HepG2 (cell line): ENCODE measurements around the gene NPBWR2. TPM values are rescaled to one million over a fixed set of nuclear protein-coding genes. Genes with fewer than 3 reads are reported as not detected.
A peak's percentile ranks its signal among the peaks of the same experiment; 100 is the strongest.

Source experiments
- ATF4 ChIP-seq, 2 experiments: fragments of 450-650 bp in 1 of 2; sonication (generic) in 1 of 2; formaldehyde crosslinking; IDR thresholded peaks; 2 replicates each; pipeline versions ENCODE4 v1.5.0 to v1.8.0; 2020 to 2022; ENCODE audit warnings: mild to moderate bottlenecking in 1 of 2, missing genetic modification reagents in 1 of 2
- CENPX ChIP-seq: sonication (generic); formaldehyde crosslinking; IDR thresholded peaks from 2 replicates; pipeline ENCODE4 v1.9.0; 2021; ENCODE audit warnings: mild to moderate bottlenecking, missing genetic modification reagents, moderate library complexity
- CHD2 ChIP-seq: IDR thresholded peaks from 2 replicates; pipeline ENCODE4 v1.6.1; 2011; ENCODE audit warnings: low read depth, low read length, improper control_type of control experiment
- GLI4 ChIP-seq: sonication (generic); formaldehyde crosslinking; IDR thresholded peaks from 2 replicates; pipeline ENCODE4 v1.5.1; 2020; ENCODE audit warnings: missing genetic modification reagents, mild to moderate bottlenecking, moderate library complexity, borderline replicate concordance
- KLF15 ChIP-seq: sonication (generic); formaldehyde crosslinking; IDR thresholded peaks from 2 replicates; pipeline ENCODE4 v1.8.1; 2023; ENCODE audit warnings: borderline replicate concordance, mild to moderate bottlenecking, inconsistent platforms, missing genetic modification reagents, mixed read lengths
- KLF16 ChIP-seq, 2 experiments: sonication (generic) in 1 of 2; formaldehyde crosslinking in 1 of 2; IDR thresholded peaks; 2 replicates each; pipeline versions ENCODE4 v1.6.1 to v1.8.0; 2016 to 2023; ENCODE audit warnings: missing genetic modification reagents in 2 of 2, missing compliant biosample characterization in 1 of 2
- MAF1 ChIP-seq: sonication (generic); formaldehyde crosslinking; IDR thresholded peaks from 2 replicates; pipeline ENCODE4 v1.5.0; 2020; ENCODE audit warnings: missing genetic modification reagents, borderline replicate concordance
- MEF2D ChIP-seq: sonication (generic); formaldehyde crosslinking; IDR thresholded peaks from 2 replicates; pipeline ENCODE4 v1.5.1; 2020; ENCODE audit warnings: mild to moderate bottlenecking, missing genetic modification reagents
- MYNN ChIP-seq: sonication (generic); formaldehyde crosslinking; IDR thresholded peaks from 2 replicates; pipeline ENCODE4 v1.4.0; 2020; ENCODE audit warnings: mild to moderate bottlenecking, low read depth, missing genetic modification reagents
- NAIF1 ChIP-seq: sonication (generic); formaldehyde crosslinking; IDR thresholded peaks from 2 replicates; pipeline ENCODE4 v1.5.0; 2020; ENCODE audit warnings: mild to moderate bottlenecking, missing genetic modification reagents, borderline replicate concordance
- SNAPC4 ChIP-seq: sonication (generic); formaldehyde crosslinking; IDR thresholded peaks from 2 replicates; pipeline ENCODE4 v1.4.0; 2020; ENCODE audit warnings: mild to moderate bottlenecking, missing genetic modification reagents
- SP2 ChIP-seq: sonication (generic); formaldehyde crosslinking; IDR thresholded peaks from 2 replicates; pipeline ENCODE4 v1.5.1; 2020; ENCODE audit warnings: mild to moderate bottlenecking, missing genetic modification reagents
- WIZ ChIP-seq: sonication (generic); formaldehyde crosslinking; IDR thresholded peaks from 2 replicates; pipeline ENCODE4 v1.5.1; 2020; ENCODE audit warnings: mild to moderate bottlenecking, missing genetic modification reagents
- ZBTB26 ChIP-seq: IDR thresholded peaks from 2 replicates; pipeline ENCODE4 v1.6.1; 2016; ENCODE audit warnings: missing compliant biosample characterization, missing genetic modification reagents, borderline replicate concordance
- ZFP36 ChIP-seq: fragments of 150-350 bp; IDR thresholded peaks from 2 replicates; pipeline ENCODE4 v1.6.1; 2018; ENCODE audit warnings: borderline replicate concordance, low read length, low read depth; ENCODE audit not compliant: partially characterized antibody
- ZMYM4 ChIP-seq: sonication (generic); formaldehyde crosslinking; IDR thresholded peaks from 2 replicates; pipeline ENCODE4 v1.8.1; 2023; ENCODE audit warnings: mild to moderate bottlenecking, missing genetic modification reagents
- ZNF253 ChIP-seq: sonication (generic); formaldehyde crosslinking; IDR thresholded peaks from 2 replicates; pipeline ENCODE4 v1.8.0; 2022; ENCODE audit warnings: mild to moderate bottlenecking, missing genetic modification reagents, borderline replicate concordance
- ZNF619 ChIP-seq: sonication (generic); formaldehyde crosslinking; IDR thresholded peaks from 2 replicates; pipeline ENCODE4 v1.4.0; 2020; ENCODE audit warnings: mild to moderate bottlenecking, missing genetic modification reagents
- ZNF652 ChIP-seq: IDR thresholded peaks from 2 replicates; pipeline ENCODE4 v1.6.1; 2016; ENCODE audit warnings: low read depth, borderline replicate concordance
- ZNF792 ChIP-seq: IDR thresholded peaks from 2 replicates; pipeline ENCODE4 v1.6.1; 2016
- ZSCAN22 ChIP-seq: sonication (generic); formaldehyde crosslinking; IDR thresholded peaks from 2 replicates; pipeline ENCODE4 v1.4.0; 2020; ENCODE audit warnings: mild to moderate bottlenecking, missing genetic modification reagents
- polyA plus RNA-seq, 8 experiments: library from polyadenylated mRNA; depleted of rRNA in 3 of 8; stranded (reverse) in 7 of 8; unstranded in 1 of 8; fragments of >200 nt; fragmentation: Illumina TruSeq in 4 of 8; extraction: Trizol in 4 of 8; gene quantifications; 2 replicates each; pipeline versions ENCODE4 v1.2.1 to v1.2.3, GENCODE V29; 2011 to 2016; ENCODE audit warnings: low read depth in 4 of 8, missing spikeins in 1 of 8, mixed read lengths in 1 of 8; ENCODE audit not compliant: insufficient read depth in 1 of 8
- total RNA-seq, 5 experiments: library from RNA; depleted of rRNA; stranded (reverse); fragments of >200 nt; fragmentation: Illumina TruSeq; extraction: Trizol; gene quantifications; 2 replicates each; pipeline ENCODE4 v1.2.3, GENCODE V29; 2016; ENCODE audit warnings: low read depth in 1 of 5

Gene NPBWR2
- total and polyA plus RNA-seq, 2 of the 13 experiments (the other 11 are each of a cell fraction or from before 2014, with no cell fraction given), result not detected

GRCh38 chr20:64082126-64082731 lies 25.1 kb downstream of the NPBWR2 start (continued):
- TF ChIP-seq SNAPC4 (no peak), ZSCAN22 (no peak), MYNN (CRISPR knock-in tag) (no peak), CENPX (CRISPR knock-in tag) (no peak), ZNF792 (CRISPR knock-in tag) (0 out of 2 replicates have a peak, but pooled peaks have one; percentile 49), SP2 (no peak), ZFP36 (no peak), ZBTB26 (CRISPR knock-in tag) (peak; percentile 47; the same call in 1 of the 2 replicates), MEF2D (CRISPR knock-in tag) (no peak), ZNF253 (CRISPR knock-in tag) (no peak), ZMYM4 (CRISPR knock-in tag) (no peak), ZNF652 (CRISPR knock-in tag) (no peak), ZNF619 (CRISPR knock-in tag) (no peak), NAIF1 (CRISPR knock-in tag) (no peak), CHD2 (no peak), KLF16 (CRISPR knock-in tag; IDR thresholded peaks at IDR 0.05) (peak in 1 of 2 experiments; percentile 55; a peak in 1 of 4 replicates), MAF1 (0 out of 2 replicates have a peak, but pooled peaks have one; percentile 39), WIZ (CRISPR knock-in tag) (no peak), KLF15 (CRISPR knock-in tag) (no peak), ATF4 (CRISPR knock-in tag; IDR thresholded peaks at IDR 0.05) (no peak), GLI4 (CRISPR knock-in tag) (no peak)
